Left hindlimb (tissue), 1 donor: ENCODE measurements around the gene CDH26.
"Not testable (repeated sequence)": the region's sequence is repeated elsewhere in the genome, so short reads cannot be mapped to it uniquely, and the experiment has no call there.

Experiments used
- DNase-seq: peaks from one replicate; pipeline ENCODE4 v3.0.0-alpha.2; 2018

Gene CDH26

GRCh38 chr20:59942245-59942644 lies 16.0 kb upstream of the CDH26 start:
- no peak for DNase-seq

DNA sequence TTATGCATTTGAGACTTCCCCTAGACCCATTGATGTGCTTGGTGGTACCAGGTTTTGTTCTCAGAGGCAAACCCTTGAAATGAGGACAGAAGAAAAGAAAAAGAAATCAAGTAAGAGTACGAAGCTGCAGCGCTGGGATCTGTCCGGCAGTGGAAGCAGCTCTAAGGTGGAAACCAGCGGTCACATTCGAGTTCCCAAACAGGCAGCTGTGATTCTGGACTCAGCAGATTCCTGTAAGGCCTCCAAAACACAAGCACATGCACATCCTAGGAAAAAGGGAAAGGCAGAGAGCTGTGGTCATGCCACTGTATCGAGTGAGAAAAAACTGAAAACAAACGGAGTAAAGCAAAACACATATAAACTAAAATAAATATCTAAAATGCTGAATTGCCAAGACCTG lies 13.5 kb upstream of the CDH26 start:
- no peak for DNase-seq

GRCh38 chr20:59945175-59945574 lies 13.0 kb upstream of the CDH26 start:
- DNase-seq = no peak

GRCh38 chr20:59945731-59946130 lies 12.5 kb upstream of the CDH26 start:
- DNase-seq = no peak

DNA sequence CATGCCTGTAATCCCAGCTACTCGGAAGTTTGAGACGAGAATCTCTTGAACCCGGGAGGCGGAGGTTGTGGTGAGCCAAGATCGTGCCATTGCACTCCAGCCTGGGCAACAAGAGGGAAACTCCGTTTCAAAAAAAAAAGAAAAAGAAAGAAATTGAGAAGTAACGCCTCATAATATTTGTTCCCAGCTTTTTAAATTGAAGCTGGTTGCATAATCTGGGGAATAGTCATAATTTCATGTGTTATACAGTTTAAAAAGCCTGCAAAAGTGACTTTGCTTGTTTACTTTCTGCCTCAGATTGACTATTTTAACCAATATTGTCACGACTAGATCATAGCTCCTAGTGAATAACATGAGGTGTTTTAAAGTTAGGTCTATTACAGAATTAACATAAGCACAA lies 10.8 kb upstream of the CDH26 start:
- DNase-seq = no peak

- DNase-seq = no peak
These were observed 10.0 kb upstream of the CDH26 start for GRCh38 chr20:59948212-59948611.

DNA sequence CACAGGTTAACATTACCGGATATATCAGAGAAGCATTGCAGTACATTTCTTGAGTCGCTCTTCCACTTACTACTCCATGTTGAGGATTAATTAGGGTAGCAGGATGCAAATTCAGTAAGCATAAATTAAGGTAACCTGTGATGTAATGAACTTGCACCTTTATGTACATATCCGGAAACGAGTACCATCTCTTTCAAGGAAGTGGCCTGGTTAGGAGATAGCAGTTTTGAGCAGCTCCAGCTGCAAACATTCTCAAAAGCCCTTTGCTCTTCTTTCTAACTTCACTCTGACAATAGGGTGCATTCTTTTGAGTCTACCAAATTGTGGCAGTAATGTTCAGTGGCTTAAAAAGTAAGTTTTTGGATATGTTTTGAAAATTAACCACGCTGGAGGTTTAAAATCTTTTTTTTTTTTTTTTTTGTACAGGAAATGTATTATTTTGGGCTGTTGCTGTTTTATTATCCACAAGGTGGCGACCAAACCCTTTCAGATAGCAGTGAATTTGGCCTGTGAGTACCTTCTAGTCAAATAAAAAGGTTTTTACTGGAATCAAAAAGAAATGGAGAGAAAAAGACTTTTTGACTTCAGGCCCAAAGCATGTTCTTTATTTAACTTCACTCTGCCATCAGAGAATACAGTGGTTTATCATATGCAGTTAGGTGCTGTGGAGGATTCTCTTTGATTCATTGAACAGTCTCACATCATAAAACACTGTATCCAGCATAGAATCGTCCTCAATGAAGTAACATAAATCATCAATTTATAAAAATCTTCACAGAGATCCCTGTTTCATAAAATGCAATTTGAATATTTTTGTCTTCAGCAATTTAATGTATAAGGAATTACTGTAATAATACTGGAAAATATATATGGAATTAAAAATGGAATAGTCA lies 9.1 kb upstream of the CDH26 start:
- DNase-seq = no peak

DNA sequence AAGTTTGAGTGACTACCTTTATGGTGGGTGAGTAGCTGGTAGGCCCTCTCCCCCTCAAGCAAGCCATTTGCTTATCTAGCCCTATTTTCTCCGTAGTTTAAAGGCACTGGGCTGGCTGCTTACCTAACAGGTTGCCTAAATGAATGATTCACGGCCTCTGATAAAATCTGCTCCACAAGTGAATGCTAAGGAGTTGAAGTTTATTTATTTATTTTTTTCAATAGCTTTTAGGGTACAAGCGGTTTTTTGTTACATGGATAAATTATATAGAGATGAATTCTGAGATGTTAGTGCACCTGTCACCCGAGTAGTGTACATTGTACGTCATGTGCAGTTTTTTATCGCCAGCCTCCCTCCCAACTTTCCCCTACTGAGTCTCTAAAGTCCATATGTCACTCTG lies 8.3 kb upstream of the CDH26 start:
- DNase-seq = no peak

- DNase-seq = no peak
These were observed 3.5 kb upstream of the CDH26 start for GRCh38 chr20:59954718-59955117.

DNA sequence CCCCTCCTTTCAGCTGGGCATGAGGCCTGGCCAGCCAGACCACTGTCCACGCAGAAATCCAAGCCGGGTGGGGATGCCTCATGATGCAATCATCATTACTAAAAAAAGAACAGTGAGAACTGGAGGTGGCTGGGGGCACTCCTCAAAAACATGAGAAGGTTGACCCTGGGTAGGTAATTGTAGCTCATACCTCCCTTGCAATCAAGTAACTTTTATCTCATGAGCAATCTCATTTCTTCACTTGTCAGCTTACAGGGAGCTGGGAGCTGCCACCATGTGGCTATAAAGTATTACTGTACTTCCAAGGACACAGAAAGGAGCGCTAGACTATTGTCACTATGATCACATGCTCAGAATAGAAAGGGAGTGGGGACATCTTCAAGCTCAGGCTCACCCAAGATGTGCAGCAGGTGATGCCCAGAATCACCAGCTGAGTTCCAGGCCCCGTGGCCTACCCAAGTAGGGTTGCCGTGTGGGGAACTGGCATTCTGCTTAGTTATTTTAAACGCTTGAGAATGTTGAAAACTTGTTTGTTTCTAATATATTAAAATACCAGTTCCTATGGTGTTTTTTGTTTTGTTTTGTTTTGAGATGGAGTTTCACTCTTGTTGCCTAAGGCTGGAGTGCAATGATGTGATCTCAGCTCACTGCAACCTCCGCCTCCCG lies 3.0 kb upstream of the CDH26 start:
- no peak for DNase-seq

DNA sequence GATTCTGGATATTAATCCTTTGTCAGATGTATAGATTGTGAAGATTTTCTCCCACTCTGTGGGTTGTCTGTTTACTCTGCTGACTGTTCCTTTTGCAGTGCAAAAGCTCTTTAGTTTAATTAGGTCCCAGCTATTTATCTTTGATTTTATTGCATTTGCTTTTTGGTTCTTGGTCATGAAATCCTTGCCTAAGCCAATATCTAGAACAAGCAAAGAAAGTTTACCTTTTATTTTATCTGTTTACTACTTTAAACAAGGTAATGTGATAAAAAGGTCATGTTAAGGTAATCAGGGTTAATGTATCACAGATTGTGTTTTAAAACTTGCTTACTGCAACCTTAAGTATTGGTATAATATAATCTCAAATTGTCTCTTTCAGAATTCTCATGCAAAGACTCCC lies 655 bp upstream of the CDH26 start:
- DNase-seq = not testable (repeated sequence)

DNA sequence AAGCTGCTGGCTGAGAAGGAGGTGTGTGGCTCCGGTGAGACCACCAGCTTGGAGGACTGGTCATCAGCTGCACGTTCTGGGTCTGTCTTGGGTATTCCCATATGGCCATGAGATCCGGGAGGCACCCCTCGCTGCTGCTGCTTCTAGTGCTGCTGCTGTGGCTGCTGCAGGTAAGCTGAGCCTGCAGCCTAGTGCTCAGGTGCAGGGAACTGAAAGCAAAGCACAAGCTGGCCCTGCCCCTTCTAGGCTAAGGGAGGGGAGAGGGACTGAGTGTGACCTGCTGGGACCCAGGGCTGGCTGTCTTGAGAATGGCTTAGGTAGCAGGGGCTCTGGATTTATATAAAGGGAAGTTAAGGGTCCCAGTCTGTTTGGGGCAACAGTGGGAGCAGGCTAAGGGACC lies 403 bp downstream of the CDH26 start:
- no peak for DNase-seq

GRCh38 chr20:59961423-59961822 lies 3.2 kb downstream of the CDH26 start:
- DNase-seq = no peak

DNA sequence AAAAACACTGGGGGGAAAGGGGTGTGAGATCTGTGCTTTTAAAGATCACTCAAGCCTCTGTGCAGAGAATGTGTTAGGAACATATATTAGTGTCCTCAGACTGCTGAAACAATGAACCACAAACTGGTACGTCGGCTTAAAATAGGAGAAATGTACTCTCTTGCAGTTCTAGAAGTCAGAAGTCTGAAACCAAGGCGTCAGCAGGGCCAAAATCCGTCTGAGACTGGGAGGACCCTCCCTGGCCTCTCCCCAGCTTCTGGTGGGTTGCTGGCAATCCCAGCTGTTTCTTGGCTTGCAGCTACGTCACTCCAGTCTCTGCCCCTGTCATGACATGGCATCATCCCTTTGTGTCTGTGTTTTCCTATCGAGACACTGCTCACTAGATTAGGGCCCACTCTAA lies 3.9 kb downstream of the CDH26 start:
- no peak for DNase-seq

- no peak for DNase-seq
These were observed 8.2 kb downstream of the CDH26 start for GRCh38 chr20:59966428-59966827.

- DNase-seq = no peak
These were observed 13.2 kb downstream of the CDH26 start for GRCh38 chr20:59971428-59971827.

DNA sequence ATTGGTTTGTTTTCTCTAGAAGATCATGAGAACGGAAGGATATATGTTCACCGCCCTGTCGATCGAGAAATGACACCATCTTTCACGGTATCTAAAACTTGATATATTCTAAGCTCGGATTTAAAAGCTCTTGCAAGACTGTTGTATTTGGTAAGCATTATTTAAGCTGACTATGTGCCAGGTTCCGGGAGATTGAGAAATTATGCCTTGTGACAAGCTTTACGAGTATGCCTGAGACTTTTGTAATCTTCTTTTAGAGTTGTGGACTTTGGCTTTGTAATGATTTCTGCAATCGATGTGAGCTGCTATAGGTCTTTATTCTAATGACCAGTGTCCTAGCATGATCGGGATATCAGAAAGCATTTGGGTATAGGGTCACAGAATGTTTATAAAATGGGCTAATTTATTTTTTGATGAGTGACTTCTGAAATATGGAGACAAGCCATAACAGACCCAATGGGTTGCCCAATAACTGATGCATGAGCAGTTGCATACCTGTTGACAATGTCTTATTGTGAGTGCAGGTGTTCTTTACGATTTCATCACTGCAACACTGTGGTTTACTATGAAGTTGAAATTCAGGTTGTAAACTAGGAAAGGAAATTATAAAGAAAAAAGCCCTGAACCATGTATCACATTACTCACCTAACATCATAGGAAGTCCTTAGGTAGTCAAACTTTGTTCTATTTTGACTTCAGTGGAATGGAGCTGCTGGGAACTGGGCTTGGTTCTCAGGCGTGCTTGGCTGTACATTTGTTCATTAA lies 14.0 kb downstream of the CDH26 start:
- DNase-seq = no peak

DNA sequence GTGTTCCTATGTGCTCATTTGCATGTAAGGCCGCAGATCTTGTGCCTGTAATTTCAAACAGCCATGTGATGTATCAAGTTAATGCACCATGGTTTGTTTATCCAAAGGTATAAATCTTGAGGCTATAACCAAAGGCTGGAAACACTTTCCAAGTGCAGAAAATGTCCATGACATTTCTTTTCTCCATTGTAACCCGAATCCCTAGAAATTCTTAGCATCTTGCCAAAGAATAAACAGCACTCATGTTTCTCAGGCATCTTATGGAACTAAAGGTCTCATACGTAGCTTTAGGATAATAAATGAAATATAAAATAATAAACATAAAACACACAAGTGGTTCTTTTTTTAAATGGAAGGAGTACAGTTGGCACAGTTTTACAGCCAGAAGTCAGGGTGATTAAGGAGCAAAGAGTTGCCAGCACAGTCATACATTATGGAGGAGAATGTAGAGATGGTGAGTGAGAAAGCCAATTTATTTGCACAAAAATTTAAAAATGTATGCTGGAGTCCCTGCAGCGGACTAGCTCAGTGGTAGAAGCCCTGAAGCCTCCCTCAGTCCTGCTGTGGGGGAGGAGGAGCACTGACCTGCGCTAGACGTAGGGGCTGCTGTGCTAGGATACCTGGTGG lies 18.0 kb downstream of the CDH26 start:
- DNase-seq = no peak

DNA sequence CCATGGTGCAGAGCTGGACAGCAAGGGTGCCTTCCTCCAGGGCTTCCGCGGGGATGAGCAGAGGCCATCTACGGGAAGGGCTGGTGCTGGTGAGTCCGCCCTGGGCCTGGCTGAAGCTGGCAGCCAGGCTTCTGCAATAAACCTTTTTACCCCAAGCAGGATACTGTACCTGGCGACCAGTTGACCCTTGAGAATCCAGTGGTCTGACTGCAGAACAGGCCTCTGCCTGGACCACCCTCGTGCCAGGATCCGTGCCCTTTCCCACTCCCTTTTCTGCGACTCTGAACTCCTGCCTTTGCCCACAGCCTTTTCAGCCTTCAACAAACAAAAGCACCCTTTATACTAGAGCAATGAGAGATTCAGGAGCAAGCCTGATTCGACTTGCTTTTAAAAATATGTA lies 18.9 kb downstream of the CDH26 start:
- no peak for DNase-seq

DNA sequence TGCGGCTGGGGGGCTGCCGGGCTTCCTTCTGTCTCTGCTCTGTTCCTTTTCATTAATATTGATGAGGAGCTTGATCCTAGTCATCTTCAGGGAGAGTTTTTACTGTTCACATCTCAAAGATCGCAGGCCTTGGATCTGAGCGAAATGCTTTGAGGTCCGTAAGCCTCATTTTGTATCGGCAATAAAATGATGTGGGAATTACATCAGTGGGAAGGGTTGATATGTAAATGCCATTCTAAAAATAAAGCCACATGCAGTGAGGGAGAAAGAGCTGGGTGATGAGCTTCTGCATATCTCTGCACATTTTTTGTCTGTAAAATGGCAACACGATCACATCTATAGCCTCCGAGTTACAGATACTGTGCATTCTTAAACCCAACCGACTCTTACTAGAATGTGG lies 24.9 kb downstream of the CDH26 start:
- DNase-seq = no peak

GRCh38 chr20:59984541-59984940 lies 26.3 kb downstream of the CDH26 start:
- DNase-seq = no peak

GRCh38 chr20:59985164-59985563 lies 26.9 kb downstream of the CDH26 start:
- DNase-seq = no peak

DNA sequence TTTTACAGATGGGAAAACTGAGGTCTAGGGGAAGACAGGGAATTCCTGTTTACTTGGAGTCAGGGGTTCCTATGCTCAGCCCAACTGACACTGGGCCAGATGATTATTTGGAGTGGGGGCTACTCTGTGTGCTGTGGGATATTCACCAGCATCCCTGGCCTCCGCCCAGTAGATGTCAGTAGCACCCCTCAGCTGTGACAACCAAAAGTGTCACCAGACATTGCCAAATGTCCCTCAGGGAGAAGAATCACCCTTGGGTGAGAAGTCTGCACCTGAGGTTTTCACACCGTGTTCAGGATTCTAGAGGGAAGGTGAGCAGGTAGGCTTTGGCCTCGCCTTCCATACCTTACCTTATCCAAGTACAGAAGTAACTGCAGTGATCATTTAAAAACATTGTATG lies 27.6 kb downstream of the CDH26 start:
- DNase-seq = no peak
